ENCODE results near the gene SUCO. TPM values are rescaled to one million over a fixed set of nuclear protein-coding genes. Genes with fewer than 3 reads are reported as not detected.

Gene SUCO
- total and polyA plus RNA-seq, 2 experiments from 2014 or later, result 18.0 to 49.8 TPM

DNA sequence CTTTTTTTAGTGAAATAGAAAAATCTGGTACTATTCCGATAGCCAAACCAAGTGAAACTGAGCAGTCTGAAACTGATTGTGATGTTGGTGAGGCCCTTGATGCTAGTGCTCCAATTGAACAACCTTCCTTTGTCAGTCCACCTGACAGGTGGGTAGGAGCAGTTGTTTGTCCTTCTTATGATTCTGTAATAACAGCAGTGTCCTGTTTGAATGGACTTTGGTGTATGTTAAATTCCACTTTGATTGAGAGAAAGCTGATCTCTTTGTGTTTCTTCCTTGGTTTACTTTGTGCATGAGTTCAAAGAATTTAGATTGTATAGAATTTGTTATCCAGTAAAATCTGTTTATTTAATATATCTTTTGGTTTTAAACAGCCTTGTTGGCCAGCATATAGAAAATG is 24.3 kb downstream of the SUCO start:
- Histone ChIP-seq H3K9me2 (ENCODE audit: insufficient read depth) (no peaks in the 10 kb centered on the region), H3K27me3 (ENCODE audit: insufficient read depth) (no peaks in the 10 kb centered on the region), H3K4me1 (ENCODE audit: insufficient read depth) (no peaks in the 10 kb centered on the region), H2AFZ (no peak overlapping the region), H3K27ac (ENCODE audit: low read depth) (no peak overlapping the region), H3K36me3 (ENCODE audit: insufficient read depth) (peaks cover 14% of the 10 kb centered on the region; the same call in 1 of the 2 replicates), H3K79me2 (replicated peaks; ENCODE audit: insufficient read depth) (peaks cover 45% of the 10 kb centered on the region), H3F3A (replicated peaks; ENCODE audit: low read depth) (no peaks in the 10 kb centered on the region), H3K4me2 (no peak overlapping the region), H4K20me1 (replicated peaks; ENCODE audit: insufficient read depth) (no peaks in the 10 kb centered on the region; the same call in 1 of the 2 replicates), H3K4me3 (no peak overlapping the region)
- H3K27me3 Mint-ChIP-seq (ENCODE audit: insufficient read depth, low read depth, poor library complexity), result no peaks in the 10 kb centered on the region
- no peak overlapping the region for H3K27ac Mint-ChIP-seq
- H3K4me1 Mint-ChIP-seq, result no peaks in the 10 kb centered on the region; the same call in 2 of the 3 replicates
- H3K9me3 Mint-ChIP-seq, result no peaks in the 10 kb centered on the region
- ATAC-seq, result no peak
- peaks cover 55% of the 10 kb centered on the region for H3K36me3 Mint-ChIP-seq (ENCODE audit: low read depth)
- no peak for DNase-seq (ENCODE audit: low spot score)
- TF ChIP-seq, protein P1, sequence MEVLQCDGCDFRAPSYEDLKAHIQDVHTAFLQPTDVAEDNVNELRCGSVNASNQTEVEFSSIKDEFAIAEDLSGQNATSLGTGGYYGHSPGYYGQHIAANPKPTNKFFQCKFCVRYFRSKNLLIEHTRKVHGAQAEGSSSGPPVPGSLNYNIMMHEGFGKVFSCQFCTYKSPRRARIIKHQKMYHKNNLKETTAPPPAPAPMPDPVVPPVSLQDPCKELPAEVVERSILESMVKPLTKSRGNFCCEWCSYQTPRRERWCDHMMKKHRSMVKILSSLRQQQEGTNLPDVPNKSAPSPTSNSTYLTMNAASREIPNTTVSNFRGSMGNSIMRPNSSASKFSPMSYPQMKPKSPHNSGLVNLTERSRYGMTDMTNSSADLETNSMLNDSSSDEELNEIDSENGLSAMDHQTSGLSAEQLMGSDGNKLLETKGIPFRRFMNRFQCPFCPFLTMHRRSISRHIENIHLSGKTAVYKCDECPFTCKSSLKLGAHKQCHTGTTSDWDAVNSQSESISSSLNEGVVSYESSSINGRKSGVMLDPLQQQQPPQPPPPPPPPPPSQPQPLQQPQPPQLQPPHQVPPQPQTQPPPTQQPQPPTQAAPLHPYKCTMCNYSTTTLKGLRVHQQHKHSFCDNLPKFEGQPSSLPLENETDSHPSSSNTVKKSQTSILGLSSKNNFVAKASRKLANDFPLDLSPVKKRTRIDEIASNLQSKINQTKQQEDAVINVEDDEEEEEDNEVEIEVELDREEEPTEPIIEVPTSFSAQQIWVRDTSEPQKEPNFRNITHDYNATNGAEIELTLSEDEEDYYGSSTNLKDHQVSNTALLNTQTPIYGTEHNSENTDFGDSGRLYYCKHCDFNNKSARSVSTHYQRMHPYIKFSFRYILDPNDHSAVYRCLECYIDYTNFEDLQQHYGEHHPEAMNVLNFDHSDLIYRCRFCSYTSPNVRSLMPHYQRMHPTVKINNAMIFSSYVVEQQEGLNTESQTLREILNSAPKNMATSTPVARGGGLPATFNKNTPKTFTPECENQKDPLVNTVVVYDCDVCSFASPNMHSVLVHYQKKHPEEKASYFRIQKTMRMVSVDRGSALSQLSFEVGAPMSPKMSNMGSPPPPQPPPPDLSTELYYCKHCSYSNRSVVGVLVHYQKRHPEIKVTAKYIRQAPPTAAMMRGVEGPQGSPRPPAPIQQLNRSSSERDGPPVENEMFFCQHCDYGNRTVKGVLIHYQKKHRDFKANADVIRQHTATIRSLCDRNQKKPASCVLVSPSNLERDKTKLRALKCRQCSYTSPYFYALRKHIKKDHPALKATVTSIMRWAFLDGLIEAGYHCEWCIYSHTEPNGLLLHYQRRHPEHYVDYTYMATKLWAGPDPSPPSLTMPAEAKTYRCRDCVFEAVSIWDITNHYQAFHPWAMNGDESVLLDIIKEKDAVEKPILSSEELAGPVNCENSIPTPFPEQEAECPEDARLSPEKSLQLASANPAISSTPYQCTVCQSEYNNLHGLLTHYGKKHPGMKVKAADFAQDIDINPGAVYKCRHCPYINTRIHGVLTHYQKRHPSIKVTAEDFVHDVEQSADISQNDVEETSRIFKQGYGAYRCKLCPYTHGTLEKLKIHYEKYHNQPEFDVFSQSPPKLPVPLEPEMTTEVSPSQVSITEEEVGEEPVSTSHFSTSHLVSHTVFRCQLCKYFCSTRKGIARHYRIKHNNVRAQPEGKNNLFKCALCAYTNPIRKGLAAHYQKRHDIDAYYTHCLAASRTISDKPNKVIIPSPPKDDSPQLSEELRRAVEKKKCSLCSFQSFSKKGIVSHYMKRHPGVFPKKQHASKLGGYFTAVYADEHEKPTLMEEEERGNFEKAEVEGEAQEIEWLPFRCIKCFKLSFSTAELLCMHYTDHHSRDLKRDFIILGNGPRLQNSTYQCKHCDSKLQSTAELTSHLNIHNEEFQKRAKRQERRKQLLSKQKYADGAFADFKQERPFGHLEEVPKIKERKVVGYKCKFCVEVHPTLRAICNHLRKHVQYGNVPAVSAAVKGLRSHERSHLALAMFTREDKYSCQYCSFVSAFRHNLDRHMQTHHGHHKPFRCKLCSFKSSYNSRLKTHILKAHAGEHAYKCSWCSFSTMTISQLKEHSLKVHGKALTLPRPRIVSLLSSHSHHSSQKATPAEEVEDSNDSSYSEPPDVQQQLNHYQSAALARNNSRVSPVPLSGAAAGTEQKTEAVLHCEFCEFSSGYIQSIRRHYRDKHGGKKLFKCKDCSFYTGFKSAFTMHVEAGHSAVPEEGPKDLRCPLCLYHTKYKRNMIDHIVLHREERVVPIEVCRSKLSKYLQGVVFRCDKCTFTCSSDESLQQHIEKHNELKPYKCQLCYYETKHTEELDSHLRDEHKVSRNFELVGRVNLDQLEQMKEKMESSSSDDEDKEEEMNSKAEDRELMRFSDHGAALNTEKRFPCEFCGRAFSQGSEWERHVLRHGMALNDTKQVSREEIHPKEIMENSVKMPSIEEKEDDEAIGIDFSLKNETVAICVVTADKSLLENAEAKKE (CRISPR knock-in tag; IDR thresholded peaks at IDR 0.05), result no peak
- TF ChIP-seq, protein P2, sequence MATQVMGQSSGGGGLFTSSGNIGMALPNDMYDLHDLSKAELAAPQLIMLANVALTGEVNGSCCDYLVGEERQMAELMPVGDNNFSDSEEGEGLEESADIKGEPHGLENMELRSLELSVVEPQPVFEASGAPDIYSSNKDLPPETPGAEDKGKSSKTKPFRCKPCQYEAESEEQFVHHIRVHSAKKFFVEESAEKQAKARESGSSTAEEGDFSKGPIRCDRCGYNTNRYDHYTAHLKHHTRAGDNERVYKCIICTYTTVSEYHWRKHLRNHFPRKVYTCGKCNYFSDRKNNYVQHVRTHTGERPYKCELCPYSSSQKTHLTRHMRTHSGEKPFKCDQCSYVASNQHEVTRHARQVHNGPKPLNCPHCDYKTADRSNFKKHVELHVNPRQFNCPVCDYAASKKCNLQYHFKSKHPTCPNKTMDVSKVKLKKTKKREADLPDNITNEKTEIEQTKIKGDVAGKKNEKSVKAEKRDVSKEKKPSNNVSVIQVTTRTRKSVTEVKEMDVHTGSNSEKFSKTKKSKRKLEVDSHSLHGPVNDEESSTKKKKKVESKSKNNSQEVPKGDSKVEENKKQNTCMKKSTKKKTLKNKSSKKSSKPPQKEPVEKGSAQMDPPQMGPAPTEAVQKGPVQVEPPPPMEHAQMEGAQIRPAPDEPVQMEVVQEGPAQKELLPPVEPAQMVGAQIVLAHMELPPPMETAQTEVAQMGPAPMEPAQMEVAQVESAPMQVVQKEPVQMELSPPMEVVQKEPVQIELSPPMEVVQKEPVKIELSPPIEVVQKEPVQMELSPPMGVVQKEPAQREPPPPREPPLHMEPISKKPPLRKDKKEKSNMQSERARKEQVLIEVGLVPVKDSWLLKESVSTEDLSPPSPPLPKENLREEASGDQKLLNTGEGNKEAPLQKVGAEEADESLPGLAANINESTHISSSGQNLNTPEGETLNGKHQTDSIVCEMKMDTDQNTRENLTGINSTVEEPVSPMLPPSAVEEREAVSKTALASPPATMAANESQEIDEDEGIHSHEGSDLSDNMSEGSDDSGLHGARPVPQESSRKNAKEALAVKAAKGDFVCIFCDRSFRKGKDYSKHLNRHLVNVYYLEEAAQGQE (IDR thresholded peaks at IDR 0.05; ENCODE audit: unreplicated experiment), result no peak
- TF ChIP-seq JUNB (IDR thresholded peaks at IDR 0.05; ENCODE audit: unreplicated experiment) (no peak), ZNF331 (CRISPR knock-in tag; IDR thresholded peaks at IDR 0.05; ENCODE audit: low read depth) (no peak), EZH2phosphoT487 (IDR thresholded peaks at IDR 0.05; ENCODE audit: unreplicated experiment) (no peak), ZNF114 (CRISPR knock-in tag; IDR thresholded peaks at IDR 0.05) (no peak), NANOG (IDR thresholded peaks at IDR 0.05; ENCODE audit: borderline replicate concordance) (no peak), POLR2AphosphoS5 (IDR thresholded peaks at IDR 0.05; ENCODE audit: low read depth) (no peak), EZH2 (IDR thresholded peaks at IDR 0.05; ENCODE audit: low read depth, unreplicated experiment) (no peak), CREB1 (CRISPR knock-in tag; IDR thresholded peaks at IDR 0.05; ENCODE audit: low read depth) (no peak)
- TF ChIP-seq, protein P3, sequence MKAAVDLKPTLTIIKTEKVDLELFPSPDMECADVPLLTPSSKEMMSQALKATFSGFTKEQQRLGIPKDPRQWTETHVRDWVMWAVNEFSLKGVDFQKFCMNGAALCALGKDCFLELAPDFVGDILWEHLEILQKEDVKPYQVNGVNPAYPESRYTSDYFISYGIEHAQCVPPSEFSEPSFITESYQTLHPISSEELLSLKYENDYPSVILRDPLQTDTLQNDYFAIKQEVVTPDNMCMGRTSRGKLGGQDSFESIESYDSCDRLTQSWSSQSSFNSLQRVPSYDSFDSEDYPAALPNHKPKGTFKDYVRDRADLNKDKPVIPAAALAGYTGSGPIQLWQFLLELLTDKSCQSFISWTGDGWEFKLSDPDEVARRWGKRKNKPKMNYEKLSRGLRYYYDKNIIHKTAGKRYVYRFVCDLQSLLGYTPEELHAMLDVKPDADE (IDR thresholded peaks at IDR 0.05), result no peak
- TF ChIP-seq, protein P4, sequence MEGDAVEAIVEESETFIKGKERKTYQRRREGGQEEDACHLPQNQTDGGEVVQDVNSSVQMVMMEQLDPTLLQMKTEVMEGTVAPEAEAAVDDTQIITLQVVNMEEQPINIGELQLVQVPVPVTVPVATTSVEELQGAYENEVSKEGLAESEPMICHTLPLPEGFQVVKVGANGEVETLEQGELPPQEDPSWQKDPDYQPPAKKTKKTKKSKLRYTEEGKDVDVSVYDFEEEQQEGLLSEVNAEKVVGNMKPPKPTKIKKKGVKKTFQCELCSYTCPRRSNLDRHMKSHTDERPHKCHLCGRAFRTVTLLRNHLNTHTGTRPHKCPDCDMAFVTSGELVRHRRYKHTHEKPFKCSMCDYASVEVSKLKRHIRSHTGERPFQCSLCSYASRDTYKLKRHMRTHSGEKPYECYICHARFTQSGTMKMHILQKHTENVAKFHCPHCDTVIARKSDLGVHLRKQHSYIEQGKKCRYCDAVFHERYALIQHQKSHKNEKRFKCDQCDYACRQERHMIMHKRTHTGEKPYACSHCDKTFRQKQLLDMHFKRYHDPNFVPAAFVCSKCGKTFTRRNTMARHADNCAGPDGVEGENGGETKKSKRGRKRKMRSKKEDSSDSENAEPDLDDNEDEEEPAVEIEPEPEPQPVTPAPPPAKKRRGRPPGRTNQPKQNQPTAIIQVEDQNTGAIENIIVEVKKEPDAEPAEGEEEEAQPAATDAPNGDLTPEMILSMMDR (conservative IDR thresholded peaks at IDR 0.05; ENCODE audit: low read depth in 2 of 2), result no peak
- no peak overlapping the region for H3K4me3 Mint-ChIP-seq
